ENCODE measurements around the gene RELT.

RELT gene

DNA sequence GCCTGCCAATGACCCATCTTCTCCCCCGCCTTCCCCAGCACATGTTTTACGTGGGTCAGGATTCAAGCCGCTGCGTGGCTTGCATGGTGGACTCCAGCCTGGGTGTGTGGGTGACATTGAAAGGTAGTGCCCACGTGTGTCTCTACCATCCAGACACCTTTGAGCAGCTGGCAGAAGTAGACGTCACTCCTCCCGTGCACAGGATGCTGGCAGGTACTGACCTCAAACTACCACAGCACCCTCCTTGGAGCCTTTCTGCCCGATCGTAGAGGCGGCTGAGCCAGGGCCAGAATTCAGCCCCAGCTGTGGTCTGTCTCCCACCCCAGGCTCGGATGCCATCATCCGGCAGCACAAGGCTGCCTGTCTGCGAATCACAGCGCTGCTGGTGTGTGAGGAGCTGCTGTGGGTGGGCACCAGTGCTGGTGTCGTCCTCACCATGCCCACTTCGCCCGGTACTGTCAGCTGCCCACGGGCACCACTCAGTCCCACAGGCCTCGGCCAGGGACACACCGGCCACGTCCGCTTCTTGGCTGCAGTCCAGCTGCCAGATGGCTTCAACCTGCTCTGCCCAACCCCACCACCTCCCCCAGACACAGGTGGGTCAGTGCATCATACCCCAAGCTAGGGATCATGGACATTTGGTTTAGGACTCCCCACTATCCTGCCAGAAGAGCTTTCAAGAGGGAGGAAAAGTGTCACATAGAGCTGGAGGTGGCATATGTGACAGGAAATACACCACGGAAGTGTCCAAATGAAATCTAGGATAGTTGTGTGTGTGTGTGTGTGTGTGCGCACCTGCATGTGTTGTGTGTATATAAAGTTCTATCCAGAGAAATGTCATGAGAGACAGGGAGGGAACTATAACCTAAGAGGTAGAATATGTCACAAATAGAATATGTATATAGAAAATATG, 10.6 kb upstream of the RELT start:
- TF ChIP-seq, protein P1, sequence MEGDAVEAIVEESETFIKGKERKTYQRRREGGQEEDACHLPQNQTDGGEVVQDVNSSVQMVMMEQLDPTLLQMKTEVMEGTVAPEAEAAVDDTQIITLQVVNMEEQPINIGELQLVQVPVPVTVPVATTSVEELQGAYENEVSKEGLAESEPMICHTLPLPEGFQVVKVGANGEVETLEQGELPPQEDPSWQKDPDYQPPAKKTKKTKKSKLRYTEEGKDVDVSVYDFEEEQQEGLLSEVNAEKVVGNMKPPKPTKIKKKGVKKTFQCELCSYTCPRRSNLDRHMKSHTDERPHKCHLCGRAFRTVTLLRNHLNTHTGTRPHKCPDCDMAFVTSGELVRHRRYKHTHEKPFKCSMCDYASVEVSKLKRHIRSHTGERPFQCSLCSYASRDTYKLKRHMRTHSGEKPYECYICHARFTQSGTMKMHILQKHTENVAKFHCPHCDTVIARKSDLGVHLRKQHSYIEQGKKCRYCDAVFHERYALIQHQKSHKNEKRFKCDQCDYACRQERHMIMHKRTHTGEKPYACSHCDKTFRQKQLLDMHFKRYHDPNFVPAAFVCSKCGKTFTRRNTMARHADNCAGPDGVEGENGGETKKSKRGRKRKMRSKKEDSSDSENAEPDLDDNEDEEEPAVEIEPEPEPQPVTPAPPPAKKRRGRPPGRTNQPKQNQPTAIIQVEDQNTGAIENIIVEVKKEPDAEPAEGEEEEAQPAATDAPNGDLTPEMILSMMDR (IDR thresholded peaks at IDR 0.05; ENCODE audit: low read depth, low read length, poor library complexity, severe bottlenecking), result no peak
- no peak for TF ChIP-seq EZH2phosphoT487 (IDR thresholded peaks at IDR 0.05; ENCODE audit: borderline replicate concordance, low read length)
- Histone ChIP-seq H3K27me3 (ENCODE audit: control insufficient read depth, low read length) (no peaks in the 10 kb centered on the region), H3K4me3 (ENCODE audit: low read length) (peak overlapping the region; percentile 61)

DNA sequence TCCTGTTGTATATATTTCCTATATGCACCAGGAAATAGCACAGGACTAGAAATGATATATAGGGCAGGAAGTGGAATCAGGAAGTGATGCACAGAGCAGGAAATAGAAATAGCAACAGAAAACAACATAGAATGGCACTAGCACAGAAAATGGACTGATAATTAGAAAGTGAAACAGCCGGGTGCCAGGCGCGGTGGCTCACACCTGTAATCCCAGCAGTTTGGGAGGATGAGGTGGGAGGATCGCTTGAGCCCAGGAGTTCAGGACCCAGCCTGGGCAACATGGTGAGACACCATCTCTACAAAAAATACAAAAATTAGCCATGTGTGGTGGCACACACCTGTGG, 10.0 kb upstream of the RELT start:
- H3K9me3 ChIP-seq (ENCODE audit: control insufficient read depth, insufficient read depth, low read length), result no peaks in the 10 kb centered on the region
- no peaks in the 10 kb centered on the region for H3K9me2 ChIP-seq (replicated peaks; ENCODE audit: control insufficient read depth, low read length)
- H3K27ac ChIP-seq (ENCODE audit: low read depth, low read length), result peak overlapping the region; percentile 86
- H3K79me2 ChIP-seq (ENCODE audit: control insufficient read depth, low read length), result no peaks in the 10 kb centered on the region
- no peaks in the 10 kb centered on the region for H4K20me1 ChIP-seq (ENCODE audit: control insufficient read depth, insufficient read depth, low read depth, low read length)
- TF ChIP-seq EZH2phosphoT487 (IDR thresholded peaks at IDR 0.05; ENCODE audit: borderline replicate concordance, low read length), result no peak
- TF ChIP-seq, protein P1 (IDR thresholded peaks at IDR 0.05; ENCODE audit: low read depth, low read length, poor library complexity, severe bottlenecking), result no peak
- H3K36me3 ChIP-seq (ENCODE audit: control insufficient read depth, low read length), result no peaks in the 10 kb centered on the region
- H3K4me3 ChIP-seq (ENCODE audit: low read length), result peak overlapping the region; percentile 61
- peaks cover 46% of the 10 kb centered on the region for H3K4me1 ChIP-seq (ENCODE audit: control insufficient read depth, low read length)
- peak overlapping the region; percentile 83 for H3K4me2 ChIP-seq (ENCODE audit: low read length)
- H3K27me3 ChIP-seq (ENCODE audit: control insufficient read depth, low read length), result no peaks in the 10 kb centered on the region
- H3F3A ChIP-seq (ENCODE audit: control insufficient read depth, insufficient read depth), result peaks cover 4% of the 10 kb centered on the region; the same call in 1 of the 2 replicates

More for the DNA sequence above, 10.6 kb upstream of the RELT start:
- H3K9me2 ChIP-seq (replicated peaks; ENCODE audit: control insufficient read depth, low read length), result no peaks in the 10 kb centered on the region
- H3K27ac ChIP-seq (ENCODE audit: low read depth, low read length), result peak overlapping the region; percentile 86
- H3K4me2 ChIP-seq (ENCODE audit: low read length), result peak overlapping the region; percentile 83
- no peaks in the 10 kb centered on the region for H3K9me3 ChIP-seq (ENCODE audit: control insufficient read depth, insufficient read depth, low read length)
- H3K4me1 ChIP-seq (ENCODE audit: control insufficient read depth, low read length), result peaks cover 46% of the 10 kb centered on the region
- H3K36me3 ChIP-seq (ENCODE audit: control insufficient read depth, low read length), result no peaks in the 10 kb centered on the region
- H4K20me1 ChIP-seq (ENCODE audit: control insufficient read depth, insufficient read depth, low read depth, low read length), result no peaks in the 10 kb centered on the region
- no peaks in the 10 kb centered on the region for H3K79me2 ChIP-seq (ENCODE audit: control insufficient read depth, low read length)
- peaks cover 4% of the 10 kb centered on the region; the same call in 1 of the 2 replicates for H3F3A ChIP-seq (ENCODE audit: control insufficient read depth, insufficient read depth)

DNA sequence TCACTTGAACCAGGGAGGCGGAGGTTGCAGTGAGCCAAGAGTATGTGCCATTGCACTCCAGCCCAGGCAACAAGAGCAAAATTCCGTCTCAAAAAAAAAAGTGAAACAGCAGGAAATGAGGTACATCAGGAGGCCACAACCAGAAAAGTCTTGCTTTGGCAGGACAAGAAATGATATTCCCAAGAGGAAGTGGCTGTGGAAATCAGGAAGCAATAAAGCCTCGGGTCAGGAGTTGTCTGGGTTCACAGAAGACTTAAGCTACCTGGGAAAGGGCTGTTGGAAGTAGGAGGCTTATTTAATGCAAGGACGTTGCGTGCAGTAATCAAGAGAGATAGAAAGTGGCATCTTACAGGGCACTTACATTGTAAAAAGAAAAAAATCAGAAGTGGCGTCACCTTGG, 9.2 kb upstream of the RELT start:
- no peaks in the 10 kb centered on the region for H3K27me3 ChIP-seq (ENCODE audit: control insufficient read depth, low read length)
- H4K20me1 ChIP-seq (ENCODE audit: control insufficient read depth, insufficient read depth, low read depth, low read length), result no peaks in the 10 kb centered on the region

More for the DNA sequence above, 9.2 kb upstream of the RELT start:
- Histone ChIP-seq H3F3A (ENCODE audit: control insufficient read depth, insufficient read depth) (peaks cover 4% of the 10 kb centered on the region; the same call in 1 of the 2 replicates), H3K9me2 (replicated peaks; ENCODE audit: control insufficient read depth, low read length) (no peaks in the 10 kb centered on the region), H3K4me1 (ENCODE audit: control insufficient read depth, low read length) (peaks cover 47% of the 10 kb centered on the region), H3K4me2 (ENCODE audit: low read length) (peak overlapping the region; percentile 83), H3K27ac (ENCODE audit: low read depth, low read length) (peak overlapping the region; percentile 86), H3K79me2 (ENCODE audit: control insufficient read depth, low read length) (no peaks in the 10 kb centered on the region), H3K36me3 (ENCODE audit: control insufficient read depth, low read length) (no peaks in the 10 kb centered on the region), H3K4me3 (ENCODE audit: low read length) (peak overlapping the region; percentile 61), H3K9me3 (ENCODE audit: control insufficient read depth, insufficient read depth, low read length) (no peaks in the 10 kb centered on the region)
- TF ChIP-seq EZH2phosphoT487 (IDR thresholded peaks at IDR 0.05; ENCODE audit: borderline replicate concordance, low read length), result no peak
- TF ChIP-seq, protein P1 (IDR thresholded peaks at IDR 0.05; ENCODE audit: low read depth, low read length, poor library complexity, severe bottlenecking), result no peak

Data from DOHH2 (cell line).